HepG2 (cell line): ENCODE results near the gene CFAP92. TPM values are rescaled to one million over a fixed set of nuclear protein-coding genes. Genes with fewer than 3 reads are reported as not detected.
A peak's percentile ranks its signal among the peaks of the same experiment; 100 is the strongest.

Source experiments
- ATAC-seq: fragments of 200-7000 bp; cut with Tn5 transposase; 3 replicates; pipeline ENCODE4 v1.9.1; 2020; ENCODE audit warnings: mild to moderate bottlenecking, moderate library complexity
- BruUV-seq: library from RNA; stranded (reverse); fragments of 400-500 nt; replicated peaks from 2 replicates; lab custom pipeline; 2021; lab: Mats Ljungman, UMichigan
- CTCF ChIA-PET: fragments of 300-600 bp; formaldehyde crosslinking; extraction: SDS; loops from one replicate; lab custom pipeline; 2021; ENCODE audit warnings: low total read pairs, inconsistent platforms, low intra/inter-chr PET ratio; lab: Yijun Ruan, JAX
- POLR2A ChIA-PET: fragments of 350-600 bp; sonication (Branson Sonifier 250); formaldehyde crosslinking; loops from one replicate; lab custom pipeline; 2020; ENCODE audit warnings: antibody characterized with exemption, inconsistent platforms; lab: Yijun Ruan, JAX
- DNase-seq: peaks from one replicate; pipeline ENCODE4 v3.0.0-alpha.2; 2015; ENCODE audit warnings: low spot score
- FAIRE-seq: peaks from 3 replicates; lab custom pipeline; 2011; peaks lifted over from hg19 to GRCh38; lab: Jason Lieb, UNC
- H2AFZ ChIP-seq: one replicate; pipeline ENCODE4 v1.6.1; 2011; ENCODE audit warnings: low read length, inconsistent platforms
- H3K27ac ChIP-seq: fragments of 300-600 bp; 3 replicates; pipeline ENCODE4 v1.8.0; 2011; ENCODE audit warnings: mixed run types, mild to moderate bottlenecking, mixed read lengths, low read length, inconsistent platforms; ENCODE audit not compliant: insufficient read depth; ENCODE audit errors: extremely low read length
- H3K27me3 ChIP-seq, 2 experiments: fragments of 200-600 bp in 1 of 2; 2 replicates in 1 of 2; 3 replicates in 1 of 2; pipeline versions ENCODE4 v1.6.0 to v1.8.0; 2011; ENCODE audit warnings: low read length in 2 of 2, mild to moderate bottlenecking in 2 of 2, moderate library complexity in 2 of 2, inconsistent platforms in 1 of 2; ENCODE audit not compliant: insufficient read depth in 2 of 2, control insufficient read depth in 1 of 2
- H3K36me3 ChIP-seq, 2 experiments: fragments of 200-600 bp in 1 of 2; replicated peaks in 1 of 2; 2 replicates in 1 of 2; 3 replicates in 1 of 2; pipeline versions ENCODE4 v1.5.1 to v1.8.0; 2011; ENCODE audit warnings: low read length in 2 of 2, inconsistent platforms in 1 of 2; ENCODE audit not compliant: insufficient read depth in 2 of 2, control insufficient read depth in 1 of 2
- H3K4me1 ChIP-seq: 2 replicates; pipeline ENCODE4 v1.5.1; 2012; ENCODE audit warnings: low read length, inconsistent platforms; ENCODE audit not compliant: insufficient read depth
- H3K4me2 ChIP-seq: 2 replicates; pipeline ENCODE4 v1.6.0; 2011; ENCODE audit warnings: low read depth, low read length, inconsistent platforms
- H3K4me3 ChIP-seq, 3 experiments: fragments of 200-600 bp in 1 of 3; sonication (generic), shearing (Covaris generic) in 1 of 3; replicated peaks in 1 of 3; 2 replicates each; pipeline ENCODE4 v1.5.1; 2011 to 2016; ENCODE audit warnings: low read length in 3 of 3, inconsistent platforms in 2 of 3, low read depth in 2 of 3, mild to moderate bottlenecking in 2 of 3, control low read depth in 1 of 3, mixed read lengths in 1 of 3; ENCODE audit not compliant: insufficient read depth in 1 of 3
- H3K79me2 ChIP-seq: one replicate; pipeline ENCODE4 v1.6.1; 2011; ENCODE audit warnings: low read length, inconsistent platforms; ENCODE audit not compliant: insufficient read depth
- H3K9ac ChIP-seq: 2 replicates; pipeline ENCODE4 v1.6.0; 2011; ENCODE audit warnings: mild to moderate bottlenecking, low read depth, low read length, inconsistent platforms; ENCODE audit not compliant: insufficient read depth
- H3K9me3 ChIP-seq: 2 replicates; pipeline ENCODE4 v1.5.1; 2012; ENCODE audit warnings: mild to moderate bottlenecking, low read length
- H4K20me1 ChIP-seq: 2 replicates; pipeline ENCODE4 v1.6.0; 2011; ENCODE audit warnings: inconsistent platforms, mild to moderate bottlenecking, low read length, moderate library complexity; ENCODE audit not compliant: insufficient read depth
- CENPT ChIP-seq: sonication (generic); formaldehyde crosslinking; IDR thresholded peaks from 2 replicates; pipeline ENCODE4 v1.8.0; 2022; ENCODE audit warnings: low read depth, mild to moderate bottlenecking, moderate library complexity, missing genetic modification reagents
- CENPX ChIP-seq: sonication (generic); formaldehyde crosslinking; IDR thresholded peaks from 2 replicates; pipeline ENCODE4 v1.9.0; 2021; ENCODE audit warnings: mild to moderate bottlenecking, missing genetic modification reagents, moderate library complexity
- ZNF616 ChIP-seq: sonication (generic); formaldehyde crosslinking; IDR thresholded peaks from 2 replicates; pipeline ENCODE4 v1.5.0; 2020; ENCODE audit warnings: low read depth, mild to moderate bottlenecking, missing genetic modification reagents
- WGBS: methylation state at CpG from one replicate; pipeline ENCODE4 v1.1.6; 2017; ENCODE audit warnings: low lambda C conversion rate; 5-methylcytosine and 5-hydroxymethylcytosine counted together
- in situ Hi-C: cut with HindIII; loops from 2 replicates; pipeline ENCODE4 v1.10.0; 2017; ENCODE audit warnings: low pct_unique_long_range_greater_than_20kb; ENCODE audit not compliant: extremely low pct_ligation_motif_present
- intact Hi-C: fragments of 100-400 bp; cut with micrococcal nuclease; formaldehyde crosslinking; loops from one replicate; pipeline ENCODE4 v1.10.0; 2022; ENCODE audit not compliant: unreplicated experiment
- polyA plus RNA-seq, 8 experiments: library from polyadenylated mRNA; depleted of rRNA in 3 of 8; stranded (reverse) in 7 of 8; unstranded in 1 of 8; fragments of >200 nt; fragmentation: Illumina TruSeq in 4 of 8; extraction: Trizol in 4 of 8; gene quantifications; 2 replicates each; pipeline versions ENCODE4 v1.2.1 to v1.2.3, GENCODE V29; 2011 to 2016; ENCODE audit warnings: low read depth in 4 of 8, missing spikeins in 1 of 8, mixed read lengths in 1 of 8; ENCODE audit not compliant: insufficient read depth in 1 of 8
- total RNA-seq, 5 experiments: library from RNA; depleted of rRNA; stranded (reverse); fragments of >200 nt; fragmentation: Illumina TruSeq; extraction: Trizol; gene quantifications; 2 replicates each; pipeline ENCODE4 v1.2.3, GENCODE V29; 2016; ENCODE audit warnings: low read depth in 1 of 5
- TF ChIP-seq, protein P1 (sequence below): sonication (generic); formaldehyde crosslinking; IDR thresholded peaks from 2 replicates; pipeline ENCODE4 v1.5.0; 2020; ENCODE audit warnings: mild to moderate bottlenecking, missing genetic modification reagents, moderate library complexity
- TF ChIP-seq, protein P2 (sequence below): IDR thresholded peaks from 2 replicates; pipeline ENCODE4 v1.4.0; 2020; ENCODE audit warnings: mild to moderate bottlenecking, missing genetic modification reagents

The CFAP92 gene
- total and polyA plus RNA-seq, 2 of the 13 experiments (the other 11 are each of a cell fraction or from before 2014, with no cell fraction given) = 0.18 to 0.46 TPM

DNA sequence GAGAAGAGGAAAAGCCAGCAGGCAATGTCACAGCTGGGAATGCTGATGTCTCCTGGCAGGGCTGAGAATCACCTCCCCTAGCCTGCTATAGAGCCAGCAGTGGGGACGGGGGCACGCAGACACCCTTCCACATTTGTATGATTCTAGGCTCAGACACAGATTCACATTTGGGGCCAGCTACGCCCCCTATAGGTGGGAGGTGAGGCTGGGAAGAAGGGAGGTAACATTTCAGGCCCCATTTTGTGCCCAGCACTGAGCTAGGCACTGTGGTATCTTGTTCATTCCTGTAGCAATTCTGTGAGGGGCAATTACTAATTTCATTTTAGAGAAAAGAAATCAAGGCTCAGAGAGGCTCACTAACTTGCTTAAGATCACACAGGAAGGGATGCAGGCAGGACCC, 130.3 kb downstream of the CFAP92 start:
- no peak overlapping the region for H3K4me2 ChIP-seq
- no peak for FAIRE-seq
- H3K79me2 ChIP-seq = no peaks in the 10 kb centered on the region
- CTCF ChIA-PET = no interaction called here
- no peak for ATAC-seq
- no peak overlapping the region for H2AFZ ChIP-seq
- intact Hi-C loops (no loop called here), in situ Hi-C loops (no loop called here)
- no peak for DNase-seq
- H3K27ac ChIP-seq = no peak overlapping the region
- BruUV-seq = no TSS peak
- H3K4me3 ChIP-seq = no peak overlapping the region
- H3K9me3 ChIP-seq = peaks cover 25% of the 10 kb centered on the region
- H3K9ac ChIP-seq = no peak overlapping the region
- H3K27me3 ChIP-seq = peaks cover 0 to 1% of the 10 kb centered on the region in 2 experiments; a peak in 1 of 5 replicates
- 0 out of 2 replicates have a peak, but pooled peaks cover 12% of the 10 kb centered on the region for H3K4me1 ChIP-seq
- H4K20me1 ChIP-seq = no peaks in the 10 kb centered on the region
- no peaks in the 10 kb centered on the region for H3K36me3 ChIP-seq
- 50% methylated on average over 2 of the region's 3 CpGs for WGBS
- POLR2A ChIA-PET = no interaction called here
- TF ChIP-seq CENPX (CRISPR knock-in tag) (no peak), CENPT (CRISPR knock-in tag) (no peak), ZNF616 (CRISPR knock-in tag) (no peak)
- TF ChIP-seq, protein P1, sequence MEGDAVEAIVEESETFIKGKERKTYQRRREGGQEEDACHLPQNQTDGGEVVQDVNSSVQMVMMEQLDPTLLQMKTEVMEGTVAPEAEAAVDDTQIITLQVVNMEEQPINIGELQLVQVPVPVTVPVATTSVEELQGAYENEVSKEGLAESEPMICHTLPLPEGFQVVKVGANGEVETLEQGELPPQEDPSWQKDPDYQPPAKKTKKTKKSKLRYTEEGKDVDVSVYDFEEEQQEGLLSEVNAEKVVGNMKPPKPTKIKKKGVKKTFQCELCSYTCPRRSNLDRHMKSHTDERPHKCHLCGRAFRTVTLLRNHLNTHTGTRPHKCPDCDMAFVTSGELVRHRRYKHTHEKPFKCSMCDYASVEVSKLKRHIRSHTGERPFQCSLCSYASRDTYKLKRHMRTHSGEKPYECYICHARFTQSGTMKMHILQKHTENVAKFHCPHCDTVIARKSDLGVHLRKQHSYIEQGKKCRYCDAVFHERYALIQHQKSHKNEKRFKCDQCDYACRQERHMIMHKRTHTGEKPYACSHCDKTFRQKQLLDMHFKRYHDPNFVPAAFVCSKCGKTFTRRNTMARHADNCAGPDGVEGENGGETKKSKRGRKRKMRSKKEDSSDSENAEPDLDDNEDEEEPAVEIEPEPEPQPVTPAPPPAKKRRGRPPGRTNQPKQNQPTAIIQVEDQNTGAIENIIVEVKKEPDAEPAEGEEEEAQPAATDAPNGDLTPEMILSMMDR (CRISPR knock-in tag) = peak; percentile 37; the same call in 1 of the 2 replicates
- TF ChIP-seq, protein P2, sequence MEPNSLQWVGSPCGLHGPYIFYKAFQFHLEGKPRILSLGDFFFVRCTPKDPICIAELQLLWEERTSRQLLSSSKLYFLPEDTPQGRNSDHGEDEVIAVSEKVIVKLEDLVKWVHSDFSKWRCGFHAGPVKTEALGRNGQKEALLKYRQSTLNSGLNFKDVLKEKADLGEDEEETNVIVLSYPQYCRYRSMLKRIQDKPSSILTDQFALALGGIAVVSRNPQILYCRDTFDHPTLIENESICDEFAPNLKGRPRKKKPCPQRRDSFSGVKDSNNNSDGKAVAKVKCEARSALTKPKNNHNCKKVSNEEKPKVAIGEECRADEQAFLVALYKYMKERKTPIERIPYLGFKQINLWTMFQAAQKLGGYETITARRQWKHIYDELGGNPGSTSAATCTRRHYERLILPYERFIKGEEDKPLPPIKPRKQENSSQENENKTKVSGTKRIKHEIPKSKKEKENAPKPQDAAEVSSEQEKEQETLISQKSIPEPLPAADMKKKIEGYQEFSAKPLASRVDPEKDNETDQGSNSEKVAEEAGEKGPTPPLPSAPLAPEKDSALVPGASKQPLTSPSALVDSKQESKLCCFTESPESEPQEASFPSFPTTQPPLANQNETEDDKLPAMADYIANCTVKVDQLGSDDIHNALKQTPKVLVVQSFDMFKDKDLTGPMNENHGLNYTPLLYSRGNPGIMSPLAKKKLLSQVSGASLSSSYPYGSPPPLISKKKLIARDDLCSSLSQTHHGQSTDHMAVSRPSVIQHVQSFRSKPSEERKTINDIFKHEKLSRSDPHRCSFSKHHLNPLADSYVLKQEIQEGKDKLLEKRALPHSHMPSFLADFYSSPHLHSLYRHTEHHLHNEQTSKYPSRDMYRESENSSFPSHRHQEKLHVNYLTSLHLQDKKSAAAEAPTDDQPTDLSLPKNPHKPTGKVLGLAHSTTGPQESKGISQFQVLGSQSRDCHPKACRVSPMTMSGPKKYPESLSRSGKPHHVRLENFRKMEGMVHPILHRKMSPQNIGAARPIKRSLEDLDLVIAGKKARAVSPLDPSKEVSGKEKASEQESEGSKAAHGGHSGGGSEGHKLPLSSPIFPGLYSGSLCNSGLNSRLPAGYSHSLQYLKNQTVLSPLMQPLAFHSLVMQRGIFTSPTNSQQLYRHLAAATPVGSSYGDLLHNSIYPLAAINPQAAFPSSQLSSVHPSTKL (CRISPR knock-in tag) = no peak
